ENCODE data around the gene CCDC86. TPM values are rescaled to one million over a fixed set of nuclear protein-coding genes. Genes with fewer than 3 reads are reported as not detected.
"Not testable (repeated sequence)": the region's sequence is repeated elsewhere in the genome, so short reads cannot be mapped to it uniquely, and the experiment has no call there.

Gene CCDC86
- 16.0 and 17.7 TPM in 2 replicates for total RNA-seq (2014; rRNA removed; shearing (Covaris generic))

GRCh38 chr11:60841797-60842667 lies at the start of gene CCDC86:
TSS of gene CCDC86 (plus strand) at chr11:60842113. CDS start at chr11:60842125, 12 bp downstream.
- peak; percentile 96 for DNase-seq (ENCODE audit: low read depth)

DNA sequence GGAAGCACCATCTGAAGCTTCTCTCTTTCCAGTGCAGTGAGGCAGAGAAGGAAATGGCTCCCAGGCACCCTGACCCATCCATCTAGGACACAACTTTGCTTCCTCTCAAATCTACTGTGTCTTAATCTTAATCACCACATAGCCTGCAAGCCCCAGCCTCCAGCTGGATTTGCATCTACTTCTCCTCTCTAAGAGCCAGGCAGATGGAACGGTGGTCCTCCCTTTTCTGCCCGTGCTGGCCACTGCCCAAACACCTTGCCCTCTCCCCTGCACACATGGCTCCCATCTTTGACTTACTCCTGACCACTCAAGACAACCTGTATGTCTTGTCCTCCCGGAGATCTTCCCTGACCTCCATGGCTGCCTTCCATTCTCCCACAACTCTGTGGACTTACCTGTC lies 49.4 kb upstream of the CCDC86 start:
- DNase-seq (ENCODE audit: low read depth) = no peak

- DNase-seq (ENCODE audit: low read depth) = no peak
Measured at GRCh38 chr11:60795291-60795690, 46.6 kb upstream of the CCDC86 start.

DNA sequence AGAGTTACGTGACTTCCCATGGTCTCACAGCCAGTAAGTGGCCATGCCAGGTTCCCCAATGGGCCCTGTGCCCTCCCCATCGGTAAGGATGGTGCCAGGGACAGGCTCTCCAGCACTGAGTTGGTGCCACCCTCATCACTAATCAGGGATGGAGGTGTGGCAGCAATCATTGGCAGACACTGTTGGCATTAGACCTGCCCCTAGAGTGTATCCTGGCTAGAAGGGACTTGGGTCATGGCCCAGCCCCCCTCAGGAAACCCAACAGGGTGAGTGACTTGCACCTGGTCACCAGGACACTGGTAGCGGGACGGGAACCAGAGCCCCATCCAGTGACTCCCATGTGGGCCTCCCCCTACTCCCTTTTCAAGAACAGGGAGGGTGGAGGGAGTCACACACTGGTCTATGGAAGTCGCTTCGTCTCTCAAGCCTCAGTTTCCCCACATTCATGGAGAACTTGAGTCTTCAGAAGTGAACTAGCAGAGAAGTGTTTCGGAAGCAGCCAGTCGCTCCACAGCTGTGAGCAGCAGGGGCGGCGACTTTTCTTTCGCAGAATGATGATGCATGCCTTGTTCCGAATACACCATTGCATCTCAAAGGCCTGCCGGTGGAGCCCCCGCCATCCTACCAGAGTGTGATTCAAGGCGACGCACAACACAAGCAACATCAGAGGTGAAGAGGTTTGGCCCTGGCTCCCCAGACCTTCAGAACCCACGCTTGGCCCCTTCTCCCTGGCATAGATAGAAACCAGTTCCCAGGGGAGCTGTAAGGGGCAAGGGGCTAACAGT lies 43.9 kb upstream of the CCDC86 start:
- no peak for DNase-seq (ENCODE audit: low read depth)

DNA sequence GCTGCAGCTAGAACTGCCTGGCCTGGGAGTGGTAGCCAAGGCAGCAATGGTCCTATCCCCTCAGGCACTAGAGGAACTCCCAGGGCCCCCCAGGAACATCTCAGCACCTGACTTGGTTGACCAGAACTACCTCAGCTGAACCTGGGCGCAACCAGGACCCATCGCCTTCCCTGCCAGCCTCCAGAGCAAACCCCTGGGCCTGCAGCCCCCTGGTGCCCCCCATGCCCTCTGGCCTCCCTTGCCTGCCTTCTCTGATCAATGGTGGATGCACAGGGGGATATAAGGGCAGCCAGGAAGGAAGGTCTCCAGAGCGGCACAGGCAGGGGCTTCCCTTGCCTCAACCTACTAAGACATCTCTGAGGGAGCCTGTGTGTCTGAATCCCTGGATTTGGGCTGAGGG lies 43.3 kb upstream of the CCDC86 start:
- no peak for DNase-seq (ENCODE audit: low read depth)

DNA sequence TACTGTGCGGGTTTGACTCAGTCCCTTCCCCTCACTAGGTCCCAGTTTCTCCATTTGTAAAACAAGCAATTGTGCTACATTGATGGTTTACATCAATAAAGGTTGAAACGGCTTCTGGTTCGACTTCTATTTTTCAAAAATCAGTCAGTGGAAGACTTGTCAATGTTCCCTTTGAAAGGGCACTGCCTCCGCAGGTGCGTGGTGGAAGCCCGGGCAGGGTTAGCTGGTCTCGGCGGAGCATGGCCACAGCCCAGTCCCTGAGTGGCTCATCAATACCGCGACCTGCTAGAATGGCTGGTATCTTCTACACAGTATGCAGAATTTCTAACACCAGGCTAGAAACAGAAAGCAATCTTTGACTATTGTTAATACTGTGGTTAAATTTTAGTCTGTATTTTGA lies 40.7 kb upstream of the CCDC86 start:
- DNase-seq (ENCODE audit: low read depth) = no peak

DNA sequence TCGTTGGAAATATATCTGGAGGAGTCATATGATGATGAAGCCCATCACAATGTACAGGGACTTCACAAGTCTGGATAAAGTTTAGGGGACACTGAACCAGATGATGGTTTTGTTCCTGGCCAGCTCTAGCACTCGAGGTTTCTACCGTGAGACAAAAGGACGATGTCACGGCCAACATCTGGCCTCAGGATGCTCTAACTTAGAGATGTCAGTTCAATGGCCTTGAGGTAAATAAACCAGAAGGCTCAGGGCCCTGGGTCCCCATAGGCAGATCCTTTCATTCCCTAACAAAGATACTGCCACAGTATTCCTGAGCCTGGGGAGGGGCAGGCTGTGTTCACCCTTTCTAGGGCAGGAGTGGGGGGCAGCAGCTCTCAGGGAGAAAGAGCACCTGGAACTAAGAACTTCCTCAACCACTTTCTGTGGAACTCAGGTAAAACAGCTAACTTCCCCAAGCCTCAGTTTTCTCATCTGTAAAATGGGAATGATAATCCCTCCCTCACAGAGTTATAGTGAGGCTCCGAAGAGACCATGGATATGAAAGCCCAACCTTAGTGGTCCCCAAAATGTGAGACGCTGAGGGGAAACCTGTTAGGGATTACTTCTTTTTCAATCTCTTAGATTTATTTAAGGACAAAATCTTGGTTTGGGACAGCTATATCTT lies 38.5 kb upstream of the CCDC86 start:
- DNase-seq (ENCODE audit: low read depth) = no peak

- no peak for DNase-seq (ENCODE audit: low read depth)
Measured at GRCh38 chr11:60809249-60809648, 32.7 kb upstream of the CCDC86 start.

GRCh38 chr11:60809691-60810090 lies 32.2 kb upstream of the CCDC86 start:
- no peak for DNase-seq (ENCODE audit: low read depth)

GRCh38 chr11:60810151-60810550 lies 31.8 kb upstream of the CCDC86 start:
- no peak for DNase-seq (ENCODE audit: low read depth)

GRCh38 chr11:60810569-60810968 lies 31.3 kb upstream of the CCDC86 start:
- DNase-seq (ENCODE audit: low read depth) = no peak

DNA sequence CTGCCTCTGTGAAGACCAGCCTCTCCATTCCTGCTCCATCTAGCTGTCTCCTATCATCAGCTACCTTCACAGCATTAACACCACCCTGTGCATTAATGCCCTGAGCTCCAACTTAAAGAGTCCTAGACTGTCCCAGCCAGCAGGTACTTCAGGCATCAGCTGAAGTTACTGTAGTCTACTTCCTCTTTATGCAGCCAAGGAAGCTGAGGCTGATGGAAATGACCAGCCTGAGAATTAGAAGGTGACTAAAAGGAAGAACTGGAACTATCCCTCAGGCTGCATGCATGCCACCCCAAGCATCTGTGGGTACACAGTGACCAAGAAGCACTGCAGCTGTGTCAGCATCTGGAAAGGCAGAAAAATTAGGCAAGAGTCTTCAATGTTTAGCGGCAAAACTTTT lies 28.6 kb upstream of the CCDC86 start:
- no peak for DNase-seq (ENCODE audit: low read depth)

DNA sequence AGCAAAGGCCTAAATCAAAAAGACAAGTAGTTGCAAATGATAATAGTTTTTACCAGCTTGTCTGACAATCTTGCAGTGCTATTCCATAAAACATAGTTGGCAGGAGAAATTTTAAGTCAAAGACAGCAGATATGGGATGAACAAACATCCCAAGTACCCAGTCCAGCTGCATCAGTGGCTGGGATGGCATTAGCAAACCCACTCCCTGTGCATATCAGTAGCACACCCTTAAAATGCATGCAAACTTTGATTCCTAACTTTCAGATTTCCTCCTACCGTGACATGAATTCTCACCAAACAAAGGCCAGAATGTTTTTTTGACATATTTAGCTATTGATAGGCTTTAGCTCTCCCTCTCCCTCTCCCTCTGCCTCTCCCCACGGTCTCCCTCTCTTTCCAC lies 27.8 kb upstream of the CCDC86 start:
- no peak for DNase-seq (ENCODE audit: low read depth)

DNA sequence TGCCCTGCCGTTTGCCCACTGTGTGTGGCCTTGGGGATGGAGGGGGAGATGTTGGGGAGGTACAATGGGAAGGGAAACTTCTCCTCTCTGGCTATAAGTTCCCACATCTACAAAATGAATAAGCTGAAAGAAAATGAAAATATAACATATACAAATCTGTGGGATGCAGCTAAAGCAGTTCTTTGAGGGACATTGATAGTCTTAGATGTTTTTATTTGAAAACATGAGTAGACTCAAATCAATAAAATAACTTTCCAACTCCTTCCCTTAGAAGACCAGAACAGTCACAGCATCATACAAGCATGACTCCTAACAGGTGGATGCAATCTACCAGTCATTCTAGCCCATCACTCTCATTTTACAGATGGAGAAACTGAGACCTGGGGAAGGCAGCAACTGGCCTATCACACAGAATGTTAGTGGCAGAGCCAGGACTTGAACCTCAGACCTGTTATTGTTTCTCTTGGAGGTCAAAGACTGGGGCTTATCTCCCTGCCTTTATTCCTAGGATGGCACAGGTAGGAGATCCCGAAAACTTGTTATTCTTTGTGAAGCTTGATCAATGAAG lies 25.2 kb upstream of the CCDC86 start:
- DNase-seq (ENCODE audit: low read depth) = no peak

DNA sequence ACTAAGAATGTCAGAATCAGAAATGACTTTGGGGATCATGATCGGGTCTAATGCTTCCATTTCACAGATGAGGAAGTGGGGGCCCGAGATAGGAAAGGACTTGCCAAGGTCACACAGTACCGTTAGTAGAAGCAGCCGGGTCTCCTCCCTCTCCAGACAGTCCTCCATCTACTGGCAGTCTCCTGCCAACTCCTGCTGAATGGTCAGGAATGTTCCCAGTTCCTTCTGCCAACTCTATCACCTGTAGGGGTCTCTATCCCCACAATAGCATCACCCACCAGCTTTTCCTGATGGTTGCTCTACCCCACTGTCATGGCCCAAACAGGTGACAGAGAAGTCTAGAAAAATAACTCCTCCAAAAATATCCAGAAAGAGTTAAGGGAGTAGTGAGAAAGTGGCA lies 23.9 kb upstream of the CCDC86 start:
- no peak for DNase-seq (ENCODE audit: low read depth)

- DNase-seq (ENCODE audit: low read depth) = no peak
Measured at GRCh38 chr11:60821827-60822599, 19.9 kb upstream of the CCDC86 start.

DNA sequence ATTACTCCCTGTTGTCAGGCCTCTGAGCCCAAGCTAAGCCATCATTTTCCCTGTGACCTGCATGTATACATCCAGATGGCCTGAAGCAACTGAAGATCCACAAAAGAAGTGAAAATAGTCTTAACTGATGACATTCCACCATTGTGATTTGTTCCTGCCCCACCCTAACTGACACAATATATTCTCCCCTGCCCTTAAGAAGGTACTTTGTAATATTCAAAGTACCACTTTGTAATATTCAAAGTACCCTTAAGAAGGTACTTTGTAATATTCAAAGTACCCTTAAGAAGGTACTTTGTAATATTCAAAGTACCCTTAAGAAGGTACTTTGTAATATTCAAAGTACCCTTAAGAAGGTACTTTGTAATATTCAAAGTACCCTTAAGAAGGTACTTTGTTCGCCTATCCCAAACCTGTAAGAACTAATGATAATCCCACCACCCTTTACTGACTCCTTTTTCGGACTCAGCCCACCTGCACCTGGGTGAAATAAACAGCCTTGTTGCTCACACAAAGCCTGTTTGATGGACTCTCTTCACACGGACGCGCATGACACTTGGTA lies 18.1 kb upstream of the CCDC86 start:
- not testable (repeated sequence) for DNase-seq (ENCODE audit: low read depth)

DNA sequence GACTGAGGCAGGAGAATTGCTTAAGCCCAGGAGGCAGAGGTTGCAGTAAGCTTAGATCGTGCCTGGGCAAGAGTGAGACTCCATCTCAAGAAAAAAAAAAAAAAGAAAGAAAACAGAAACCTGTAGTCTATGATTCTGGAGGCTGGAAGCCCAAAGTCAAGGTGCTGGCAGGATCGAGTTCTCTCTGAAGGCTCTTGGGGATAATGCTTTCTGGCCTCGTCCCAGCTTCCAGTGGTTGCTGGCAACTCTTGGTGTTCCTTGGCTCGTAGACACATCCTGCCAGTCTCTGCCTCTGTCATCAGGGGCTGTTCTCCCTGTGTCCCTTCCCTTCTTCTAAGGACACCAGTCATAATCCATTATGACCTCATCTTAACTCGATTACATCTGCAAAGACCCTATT lies 16.8 kb upstream of the CCDC86 start:
- DNase-seq (ENCODE audit: low read depth) = no peak

DNA sequence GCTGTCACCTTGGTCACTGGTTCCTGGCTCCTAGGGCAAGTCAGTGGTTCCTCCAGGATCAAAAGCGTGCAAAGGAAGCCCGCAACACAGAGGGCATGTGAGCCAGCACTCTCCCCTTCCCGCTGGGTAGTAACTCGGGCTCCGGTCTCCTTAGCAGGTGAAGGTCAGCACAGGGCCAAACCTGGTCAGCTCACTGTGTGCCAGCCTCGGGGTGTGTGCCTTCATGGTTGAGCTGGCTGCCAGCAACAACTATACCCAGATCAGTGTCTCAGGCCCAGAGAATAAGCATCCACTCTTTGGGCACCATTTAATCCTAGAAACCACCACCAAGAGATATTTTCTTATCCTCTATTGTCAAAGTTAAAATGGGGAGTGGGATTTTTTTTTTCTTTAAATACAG lies 16.1 kb upstream of the CCDC86 start:
- no peak for DNase-seq (ENCODE audit: low read depth)

GRCh38 chr11:60830478-60831142 lies 11.3 kb upstream of the CCDC86 start:
- DNase-seq (ENCODE audit: low read depth) = no peak

- peak; percentile 81 for DNase-seq (ENCODE audit: low read depth)
Measured at GRCh38 chr11:60831143-60831500, 10.8 kb upstream of the CCDC86 start.
